A549 (cell line): Measurements from ENCODE around the gene MAPKAPK3. TPM values are rescaled to one million over a fixed set of nuclear protein-coding genes. Genes with fewer than 3 reads are reported as not detected.
A peak's percentile ranks its signal among the peaks of the same experiment; 100 is the strongest.

Experiments
- ATAC-seq, 2 experiments: fragments of 200-7000 bp in 1 of 2; fragments of >200 bp in 1 of 2; cut with Nextera tagmentation in 1 of 2; cut with Tn5 transposase in 1 of 2; 3 replicates each; pipeline versions ENCODE4 v1.8.0 to v1.9.1; 2018 to 2020; ENCODE audit warnings: mild to moderate bottlenecking in 1 of 2, moderate library complexity in 1 of 2
- CTCF ChIA-PET: fragments of 300-600 bp; sonication (Branson Sonifier 250); formaldehyde crosslinking; extraction: SDS; loops from one replicate; lab custom pipeline; 2021; ENCODE audit warnings: antibody characterized with exemption, inconsistent platforms; lab: Yijun Ruan, JAX
- POLR2A ChIA-PET: fragments of 350-600 bp; formaldehyde crosslinking; extraction: SDS; loops from one replicate; lab custom pipeline; 2021; ENCODE audit warnings: antibody characterized with exemption, inconsistent platforms; lab: Yijun Ruan, JAX
- DNase-seq, 2 experiments: peaks; one replicate each; pipeline versions ENCODE4 v3.0.0 to v3.0.0-alpha.2; 2011 to 2016; ENCODE audit warnings: low read depth in 1 of 2, low spot score in 1 of 2
- FAIRE-seq: peaks from 2 replicates; lab custom pipeline; 2011; peaks lifted over from hg19 to GRCh38; lab: Jason Lieb, UNC
- H3K27ac ChIP-seq, 2 experiments: fragments of >200 bp; sonication (Bioruptor Twin); formaldehyde crosslinking; 3 replicates each; pipeline ENCODE4 v1.5.1; 2016 to 2017
- H3K4me1 ChIP-seq: fragments of >200 bp; sonication (Bioruptor Twin); formaldehyde crosslinking; 3 replicates; pipeline ENCODE4 v1.6.1; 2016
- H3K4me2 ChIP-seq: fragments of >200 bp; sonication (Bioruptor Twin); formaldehyde crosslinking; 3 replicates; pipeline ENCODE4 v1.6.1; 2016
- H3K4me3 ChIP-seq: fragments of >200 bp; sonication (Bioruptor Twin); formaldehyde crosslinking; 3 replicates; pipeline ENCODE4 v1.5.1; 2016
- H3K9me3 ChIP-seq: fragments of >200 bp; sonication (Bioruptor Twin); formaldehyde crosslinking; 3 replicates; pipeline ENCODE4 v1.6.1; 2016
- BHLHE40 ChIP-seq: IDR thresholded peaks from 2 replicates; pipeline ENCODE4 v1.6.1; 2012; ENCODE audit warnings: low read depth, low read length, inconsistent platforms
- CBX2 ChIP-seq: fragments of 200-600 bp; sonication (generic); IDR thresholded peaks from 2 replicates; pipeline ENCODE4 v1.6.1; 2016; ENCODE audit warnings: low read depth, mild to moderate bottlenecking, borderline replicate concordance
- CEBPB ChIP-seq, 2 experiments: fragments of >200 bp in 1 of 2; sonication (Bioruptor Twin) in 1 of 2; formaldehyde crosslinking in 1 of 2; IDR thresholded peaks; 2 replicates each; pipeline ENCODE4 v1.6.1; 2012 to 2016
- CHD2 ChIP-seq: fragments of 150-350 bp; IDR thresholded peaks from 2 replicates; pipeline ENCODE4 v1.6.1; 2014; ENCODE audit warnings: low read length; ENCODE audit not compliant: partially characterized antibody
- EP300 ChIP-seq, 2 experiments: fragments of >200 bp; sonication (Bioruptor Twin); formaldehyde crosslinking; IDR thresholded peaks; 2 replicates in 1 of 2; 3 replicates in 1 of 2; pipeline ENCODE4 v1.6.1; 2016 to 2017
- FOSL2 ChIP-seq, 2 experiments: fragments of 450-650 bp in 1 of 2; fragments of >200 bp in 1 of 2; sonication (Bioruptor Twin) in 1 of 2; formaldehyde crosslinking; IDR thresholded peaks; 2 replicates each; pipeline versions ENCODE4 v1.5.0 to v1.6.1; 2016 to 2020; ENCODE audit warnings: mild to moderate bottlenecking in 1 of 2, moderate library complexity in 1 of 2
- FOXS1 ChIP-seq: fragments of 250-450 bp; sonication (Bioruptor Pico); IDR thresholded peaks from 2 replicates; pipeline ENCODE4 v1.5.0; 2020; ENCODE audit warnings: mild to moderate bottlenecking, moderate library complexity
- HES2 ChIP-seq: fragments of >200 bp; sonication (Bioruptor Twin); formaldehyde crosslinking; IDR thresholded peaks from 2 replicates; pipeline ENCODE4 v1.6.1; 2016
- HEYL ChIP-seq: fragments of 250-450 bp; sonication (Bioruptor Pico); IDR thresholded peaks from 2 replicates; pipeline ENCODE4 v1.8.0; 2021; ENCODE audit warnings: mild to moderate bottlenecking, moderate library complexity
- HOXB13 ChIP-seq: fragments of 250-450 bp; sonication (Bioruptor Pico); IDR thresholded peaks from 2 replicates; pipeline ENCODE4 v1.5.0; 2020; ENCODE audit warnings: low read depth, mild to moderate bottlenecking, moderate library complexity
- JUN ChIP-seq, 2 experiments: fragments of >200 bp; sonication (Bioruptor Twin); formaldehyde crosslinking; IDR thresholded peaks; 2 replicates in 1 of 2; 3 replicates in 1 of 2; pipeline ENCODE4 v1.6.1; 2016 to 2017
- KDM5A ChIP-seq: fragments of 200-600 bp; sonication (generic); IDR thresholded peaks from 2 replicates; pipeline ENCODE4 v1.6.1; 2016; ENCODE audit warnings: antibody characterized with exemption, mild to moderate bottlenecking
- MAZ ChIP-seq: fragments of 150-350 bp; IDR thresholded peaks from 2 replicates; pipeline ENCODE4 v1.6.1; 2014; ENCODE audit warnings: antibody characterized with exemption, low read depth, low read length, borderline replicate concordance
- MYC ChIP-seq: IDR thresholded peaks from 2 replicates; pipeline ENCODE4 v1.6.1; 2012; ENCODE audit warnings: mild to moderate bottlenecking, inconsistent platforms, low read length, improper control_type of control experiment, borderline replicate concordance
- NR3C1 ChIP-seq: fragments of >200 bp; sonication (Bioruptor Twin); formaldehyde crosslinking; IDR thresholded peaks from 3 replicates; pipeline ENCODE4 v1.6.1; 2017
- POLR2A ChIP-seq: IDR thresholded peaks from 2 replicates; pipeline ENCODE4 v1.6.1; 2012; ENCODE audit warnings: mild to moderate bottlenecking, low read length
- RAD21 ChIP-seq, 2 experiments: fragments of >200 bp in 1 of 2; sonication (Bioruptor Twin) in 1 of 2; formaldehyde crosslinking in 1 of 2; IDR thresholded peaks in 1 of 2; conservative IDR thresholded peaks in 1 of 2; 2 replicates in 1 of 2; 3 replicates in 1 of 2; pipeline ENCODE4 v1.6.1; 2012 to 2018; ENCODE audit warnings: inconsistent platforms in 1 of 2
- RFX5 ChIP-seq: fragments of 450-650 bp; IDR thresholded peaks from 2 replicates; pipeline ENCODE4 v1.7.1; 2014; ENCODE audit warnings: antibody characterized with exemption, mild to moderate bottlenecking, moderate library complexity
- ZFP36 ChIP-seq: fragments of 450-650 bp; IDR thresholded peaks from 2 replicates; pipeline ENCODE4 v1.6.1; 2014; ENCODE audit warnings: borderline replicate concordance; ENCODE audit not compliant: partially characterized antibody
- ZNF302 ChIP-seq: fragments of 250-450 bp; sonication (Bioruptor Pico); IDR thresholded peaks from 2 replicates; pipeline ENCODE4 v1.9.0; 2021; ENCODE audit warnings: inconsistent platforms, mild to moderate bottlenecking, moderate library complexity
- ZSCAN20 ChIP-seq: fragments of 250-450 bp; sonication (Bioruptor Pico); IDR thresholded peaks from 2 replicates; pipeline ENCODE4 v1.8.0; 2022; ENCODE audit warnings: mild to moderate bottlenecking, moderate library complexity
- WGBS: methylation state at CpG from one replicate; pipeline ENCODE4 v1.1.6; 2017; ENCODE audit errors: missing lambda C conversion rate; 5-methylcytosine and 5-hydroxymethylcytosine counted together
- polyA plus RNA-seq, 4 experiments: library from polyadenylated mRNA; depleted of rRNA in 3 of 4; stranded (reverse); fragments of >200 nt; fragmentation: RNase III in 1 of 4; extraction: RNeasy Plus Mini Kit Qiagen cat#74134 plus additional on column Dnase treatment in 1 of 4; gene quantifications; 2 replicates in 3 of 4; 3 replicates in 1 of 4; pipeline ENCODE4 v1.2.3, GENCODE V29; 2011 to 2017
- TF ChIP-seq, protein P1 (sequence below): IDR thresholded peaks from 2 replicates; pipeline ENCODE4 v1.6.1; 2012; ENCODE audit warnings: low read depth, borderline replicate concordance
- TF ChIP-seq, protein P2 (sequence below): fragments of 450-650 bp; IDR thresholded peaks from 2 replicates; pipeline ENCODE4 v1.6.1; 2014; ENCODE audit warnings: antibody characterized with exemption

Gene MAPKAPK3
- polyA plus RNA-seq, 2 of the 4 experiments (the other 2 are of a cell fraction): 14.6 to 16.5 TPM

GRCh38 chr3:50604628-50605588, 12.0 kb upstream of the MAPKAPK3 start:
- TF ChIP-seq CEBPB (IDR thresholded peaks at IDR 0.05): no peak
- TF ChIP-seq RAD21 (conservative IDR thresholded peaks at IDR 0.05 in 1 of 2, IDR thresholded peaks at IDR 0.05 in 1 of 2): no peak
- no peak for TF ChIP-seq FOXS1
- no peak for TF ChIP-seq KDM5A
- no peak for TF ChIP-seq JUN (IDR thresholded peaks at IDR 0.05)
- TF ChIP-seq NR3C1: no peak
- TF ChIP-seq FOSL2 (IDR thresholded peaks at IDR 0.05): no peak
- TF ChIP-seq FOSL2 (CRISPR knock-in tag; IDR thresholded peaks at IDR 0.05): no peak
- no peak for TF ChIP-seq MAZ
- ATAC-seq (no peak), FAIRE-seq (no peak), DNase-seq (no peak)
- ChIA-PET POLR2A (interaction anchor here (1.7 kb wide), 1 partner anchor 36 kb away, joined by 5 read pairs; the partner anchor contains the start of gene HEMK1), CTCF (interaction anchor here (9.1 to 18.5 kb wide), 2 partner anchors 9 to 32 kb away, joined by 107 to 375 read pairs; partner anchors contain the start of genes C3orf18, CISH and HEMK1)
- H3K4me1 ChIP-seq: peaks cover 43% of the 10 kb centered on the region
- H3K4me3 ChIP-seq: no peak overlapping the region
- peak overlapping the region; percentile 30 to 68; a peak in 4 of 6 replicates for H3K27ac ChIP-seq
- H3K4me2 ChIP-seq: peak overlapping the region; percentile 52; the same call in 1 of the 3 replicates
- H3K9me3 ChIP-seq: no peaks in the 10 kb centered on the region
- 79% methylated on average over 12 of the region's 14 CpGs for WGBS

DNA sequence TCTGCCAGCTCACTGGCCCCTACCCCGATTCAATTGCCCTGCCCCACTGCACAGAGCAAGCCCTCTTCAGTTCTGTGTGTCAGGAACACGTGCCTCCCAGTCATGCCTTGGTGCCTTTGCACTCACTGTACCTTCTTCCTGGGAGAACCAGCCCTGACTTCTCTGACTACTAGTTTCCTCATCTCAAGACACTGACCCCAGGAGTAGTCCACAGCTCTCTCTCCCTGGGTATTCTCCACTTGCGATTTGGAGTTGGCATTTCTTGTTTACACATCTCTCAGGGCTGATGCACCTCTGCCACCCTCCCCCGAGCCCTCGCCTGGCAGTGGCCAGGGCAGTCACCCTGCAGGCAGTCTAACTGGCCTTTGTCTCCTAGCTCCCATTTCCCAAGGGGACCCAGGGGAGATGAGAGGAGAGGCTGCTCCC, 11.0 kb upstream of the MAPKAPK3 start:
- CTCF ChIA-PET: interaction anchor here (9.1 to 18.5 kb wide), 2 partner anchors 8 to 33 kb away, joined by 107 to 375 read pairs; partner anchors contain the start of genes C3orf18, CISH and HEMK1
- DNase-seq (no peak), FAIRE-seq (no peak), ATAC-seq (no peak)
- no peak overlapping the region for H3K4me3 ChIP-seq
- TF ChIP-seq BHLHE40 (no peak), ZSCAN20 (CRISPR knock-in tag) (no peak), ZFP36 (no peak), RFX5 (no peak), MYC (no peak), POLR2A (no peak)
- TF ChIP-seq, protein P1, sequence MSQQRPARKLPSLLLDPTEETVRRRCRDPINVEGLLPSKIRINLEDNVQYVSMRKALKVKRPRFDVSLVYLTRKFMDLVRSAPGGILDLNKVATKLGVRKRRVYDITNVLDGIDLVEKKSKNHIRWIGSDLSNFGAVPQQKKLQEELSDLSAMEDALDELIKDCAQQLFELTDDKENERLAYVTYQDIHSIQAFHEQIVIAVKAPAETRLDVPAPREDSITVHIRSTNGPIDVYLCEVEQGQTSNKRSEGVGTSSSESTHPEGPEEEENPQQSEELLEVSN: no peak
- no peaks in the 10 kb centered on the region for H3K9me3 ChIP-seq
- 34% methylated on average over 5 of the region's 5 CpGs for WGBS
- POLR2A ChIA-PET: interaction anchor here (1.7 kb wide), 1 partner anchor 37 kb away, joined by 5 read pairs; the partner anchor contains the start of gene HEMK1
- H3K4me2 ChIP-seq: peak overlapping the region; percentile 52
- peaks cover 35% of the 10 kb centered on the region for H3K4me1 ChIP-seq
- H3K27ac ChIP-seq: peak overlapping the region; percentile 30 to 68; a peak in 4 of 6 replicates

DNA sequence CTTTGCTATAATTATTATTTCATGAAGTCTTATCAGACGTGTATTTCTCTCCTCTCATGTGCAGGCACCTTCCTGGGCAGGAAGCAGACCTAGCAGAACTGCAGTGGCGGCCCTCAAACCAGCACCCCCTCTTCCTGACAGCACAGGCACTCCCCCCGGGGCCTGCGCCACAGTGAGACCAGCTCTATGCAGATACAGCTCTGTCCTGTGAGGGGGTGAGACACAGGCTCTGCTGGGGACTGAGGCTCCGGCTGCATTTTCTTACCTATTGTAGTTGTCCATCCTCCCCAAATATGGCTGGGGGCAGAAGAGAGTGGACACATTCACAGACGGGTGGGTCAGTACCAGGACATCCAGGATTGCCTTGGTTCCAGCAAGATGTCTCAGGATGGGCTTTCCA, 10.4 kb upstream of the MAPKAPK3 start:
- DNase-seq: no peak
- ChIA-PET CTCF (interaction anchor here (18.5 kb wide), 1 partner anchor 33 kb away, joined by 375 read pairs; the partner anchor contains the start of genes C3orf18 and HEMK1), POLR2A (interaction anchor here (1.7 kb wide), 1 partner anchor 38 kb away, joined by 5 read pairs; the partner anchor contains the start of gene HEMK1)
- no peak for ATAC-seq
- TF ChIP-seq ZFP36: no peak
- no peak for TF ChIP-seq ZNF302 (CRISPR knock-in tag)
- TF ChIP-seq CEBPB (IDR thresholded peaks at IDR 0.05): no peak
- no peak for TF ChIP-seq CHD2
- no peak for TF ChIP-seq HES2
- TF ChIP-seq HOXB13 (CRISPR knock-in tag): no peak
- no peak for TF ChIP-seq HEYL (CRISPR knock-in tag)
- TF ChIP-seq BHLHE40: no peak
- no peak for TF ChIP-seq EP300 (IDR thresholded peaks at IDR 0.05)
- TF ChIP-seq, protein P2, sequence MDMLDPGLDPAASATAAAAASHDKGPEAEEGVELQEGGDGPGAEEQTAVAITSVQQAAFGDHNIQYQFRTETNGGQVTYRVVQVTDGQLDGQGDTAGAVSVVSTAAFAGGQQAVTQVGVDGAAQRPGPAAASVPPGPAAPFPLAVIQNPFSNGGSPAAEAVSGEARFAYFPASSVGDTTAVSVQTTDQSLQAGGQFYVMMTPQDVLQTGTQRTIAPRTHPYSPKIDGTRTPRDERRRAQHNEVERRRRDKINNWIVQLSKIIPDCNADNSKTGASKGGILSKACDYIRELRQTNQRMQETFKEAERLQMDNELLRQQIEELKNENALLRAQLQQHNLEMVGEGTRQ: no peak
- TF ChIP-seq CBX2: no peak
- Histone ChIP-seq H3K4me2 (no peak overlapping the region), H3K4me1 (peaks cover 35% of the 10 kb centered on the region), H3K9me3 (no peaks in the 10 kb centered on the region), H3K4me3 (no peak overlapping the region), H3K27ac (no peak overlapping the region; a peak in 1 of 6 replicates)
- 90% methylated on average over 6 of the region's 6 CpGs for WGBS
- FAIRE-seq: no peak
